ENCODE measurements around the gene ERAL1.
A peak's percentile ranks its signal among the peaks of the same experiment; 100 is the strongest.
"Not testable (repeated sequence)": the region's sequence is repeated elsewhere in the genome, so short reads cannot be mapped to it uniquely, and the experiment has no call there.

The ERAL1 gene

GRCh38 chr17:28854457-28855335 lies at the start of gene ERAL1:
Gene ERAL1, plus strand, starts transcription at chr17:28855016. Its CDS starts 19 bp downstream, at chr17:28855035.
- peak; percentile 87 for DNase-seq

- peak; percentile 77 for DNase-seq
Measured at GRCh38 chr17:28807925-28808634, 46.7 kb upstream of the ERAL1 start.

- no peak for DNase-seq
Measured at GRCh38 chr17:28810437-28810836, 44.4 kb upstream of the ERAL1 start.

GRCh38 chr17:28811651-28812090 lies 43.1 kb upstream of the ERAL1 start:
- peak; percentile 25 for DNase-seq

GRCh38 chr17:28812091-28812747 lies 42.6 kb upstream of the ERAL1 start:
- DNase-seq, result peak; percentile 97

- peak; percentile 57 for DNase-seq
Measured at GRCh38 chr17:28812748-28813377, 42.0 kb upstream of the ERAL1 start.

- no peak for DNase-seq
Measured at GRCh38 chr17:28816540-28816939, 38.3 kb upstream of the ERAL1 start.

GRCh38 chr17:28818819-28819221 lies 36.0 kb upstream of the ERAL1 start:
- no peak for DNase-seq

GRCh38 chr17:28819582-28819981 lies 35.2 kb upstream of the ERAL1 start:
- no peak for DNase-seq

GRCh38 chr17:28827672-28828071 lies 27.1 kb upstream of the ERAL1 start:
- no peak for DNase-seq

GRCh38 chr17:28828294-28829040 lies 26.3 kb upstream of the ERAL1 start:
- peak; percentile 54 for DNase-seq

- no peak for DNase-seq
Measured at GRCh38 chr17:28834420-28834819, 20.4 kb upstream of the ERAL1 start.

GRCh38 chr17:28836541-28836940 lies 18.3 kb upstream of the ERAL1 start:
- not testable (repeated sequence) for DNase-seq

GRCh38 chr17:28839221-28839620 lies 15.6 kb upstream of the ERAL1 start:
- no peak for DNase-seq

- DNase-seq, result no peak
Measured at GRCh38 chr17:28841901-28842281, 12.9 kb upstream of the ERAL1 start.

- DNase-seq, result peak; percentile 85
Measured at GRCh38 chr17:28842282-28843012, 12.4 kb upstream of the ERAL1 start, which contains the start of gene FAM222B. Gene FAM222B, minus strand, starts transcription at chr17:28842790. Its CDS starts 76,123 bp downstream, at chr17:28766667.

GRCh38 chr17:28843816-28844148 lies 11.0 kb upstream of the ERAL1 start:
- DNase-seq, result no peak

GRCh38 chr17:28846231-28846630 lies 8.6 kb upstream of the ERAL1 start:
- DNase-seq, result no peak

GRCh38 chr17:28846699-28847098 lies 8.1 kb upstream of the ERAL1 start:
- DNase-seq, result not testable (repeated sequence)

- not testable (repeated sequence) for DNase-seq
Measured at GRCh38 chr17:28848667-28849066, 6.1 kb upstream of the ERAL1 start.

GRCh38 chr17:28849281-28849680 lies 5.5 kb upstream of the ERAL1 start:
- no peak for DNase-seq

All from fibroblast of skin of right biceps (primary cell).